Right lung (tissue), 10 donors: ENCODE results near the gene POLR2J2. TPM values are rescaled to one million over a fixed set of nuclear protein-coding genes. Genes with fewer than 3 reads are reported as not detected.
"Not testable (repeated sequence)": the region's sequence is repeated elsewhere in the genome, so short reads cannot be mapped to it uniquely, and the experiment has no call there.

Source experiments
- DNase-seq, 2 donors: peaks; one replicate each; pipeline ENCODE4 v3.0.0-alpha.2; 2013
- long read RNA-seq, 8 donors: transcript quantifications; one replicate each; lab custom pipeline, GENCODE V29; 2026
- polyA plus RNA-seq, 5 donors: library from polyadenylated mRNA; unstranded; fragments of 120-200 nt; gene quantifications; one replicate each; pipeline versions ENCODE4 v1.2.1 to v1.2.3, GENCODE V29; 2013; ENCODE audit warnings: inconsistent platforms in 1 of 5, low replicate concordance in 1 of 5; ENCODE audit not compliant: insufficient read length in 5 of 5, insufficient read depth in 1 of 5

Gene POLR2J2
- polyA plus RNA-seq, result 1 to 10 TPM in 4 of 5 donors, under 1 TPM in 1; 0.53 to 4.8 (median 2.9) TPM
- long read RNA-seq, donor 1, partial matches to known transcripts, result 0 of 3 reads
- long read RNA-seq, donor 1, other reads (novel, unspliced or antisense), result 0 of 3 reads
- long read RNA-seq, donor 2, partial matches to known transcripts, result 0 of 2 reads
- long read RNA-seq, donor 2, other reads (novel, unspliced or antisense), result 0 of 2 reads
- long read RNA-seq, donor 3, result 0 reads
- long read RNA-seq, donor 4, partial matches to known transcripts, result 0 of 1 reads
- long read RNA-seq, donor 4, other reads (novel, unspliced or antisense), result 0 of 1 reads
- long read RNA-seq, donor 5, partial matches to known transcripts, result 0 of 5 reads
- long read RNA-seq, donor 5, other reads (novel, unspliced or antisense), result 0 of 5 reads
- long read RNA-seq, donor 6, partial matches to known transcripts, result 0 of 3 reads
- long read RNA-seq, donor 6, other reads (novel, unspliced or antisense), result 0 of 3 reads
- long read RNA-seq, donor 7, partial matches to known transcripts, result 0 of 3 reads
- long read RNA-seq, donor 7, other reads (novel, unspliced or antisense), result 0 of 3 reads
- long read RNA-seq, donor 8, result 0 reads

GRCh38 chr7:102671166-102671955 lies at the start of gene POLR2J2:
Gene POLR2J2 (minus strand): TSS chr7:102671663. CDS start chr7:102671601, 62 bp downstream.
- DNase-seq, result peak in 1 of 2 donors; percentile 85

GRCh38 chr7:102718491-102718890 lies 47.0 kb upstream of the POLR2J2 start:
- DNase-seq, result not testable (repeated sequence)

DNA sequence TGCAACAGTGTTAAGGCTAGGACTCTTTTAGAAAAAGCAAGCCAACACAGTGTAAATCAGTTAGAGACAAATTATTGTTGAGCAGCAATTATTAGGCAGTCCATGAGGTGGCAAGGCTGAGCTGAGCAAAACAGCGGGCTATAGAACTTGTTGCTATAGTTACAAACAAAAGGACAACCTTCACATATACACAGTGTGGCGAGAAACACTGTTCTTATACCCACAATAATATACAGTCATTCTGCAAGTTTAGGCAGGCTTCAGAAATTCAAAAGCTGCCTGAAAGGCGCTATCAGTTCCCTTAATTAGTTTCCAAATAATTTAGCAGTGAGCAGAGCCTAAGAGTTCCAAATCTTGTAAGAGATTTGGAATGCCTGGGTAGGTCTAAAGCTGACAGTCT lies 44.3 kb upstream of the POLR2J2 start:
- peak in 1 of 2 donors; percentile 6 for DNase-seq

DNA sequence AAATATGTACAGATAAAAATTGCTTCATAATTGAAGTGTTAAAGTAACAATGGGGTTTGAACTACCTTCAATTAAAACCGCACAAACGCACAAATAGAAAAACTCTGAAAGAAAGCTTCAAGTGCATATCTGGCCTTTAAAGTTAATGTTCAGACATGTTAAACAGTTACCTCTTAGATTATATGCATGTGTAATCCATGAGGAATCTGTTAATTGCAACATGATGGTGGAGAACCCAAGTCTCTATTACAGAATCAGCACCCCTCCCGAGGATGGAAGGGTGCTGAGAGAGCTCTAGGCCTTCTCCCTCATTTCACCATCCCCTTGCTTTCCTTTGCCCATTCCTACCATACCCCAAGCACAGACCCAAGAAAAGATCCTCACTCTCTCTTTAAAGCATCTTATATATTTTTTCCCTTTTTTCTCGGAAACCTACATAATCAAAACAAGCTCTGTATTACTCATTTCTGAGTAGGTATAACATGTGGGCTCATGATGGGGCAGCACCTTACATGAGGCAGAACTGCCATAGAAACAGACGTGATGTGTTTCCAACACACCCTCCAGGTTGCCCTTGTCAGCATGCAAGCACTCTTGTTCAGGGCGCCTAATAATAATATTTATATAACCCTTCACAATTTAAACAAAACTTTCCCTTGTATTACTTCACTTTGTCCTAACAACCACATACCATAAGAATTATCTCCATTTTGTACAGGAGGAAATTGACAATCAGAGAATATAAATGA lies 43.5 kb upstream of the POLR2J2 start:
- DNase-seq, result not testable (repeated sequence)

DNA sequence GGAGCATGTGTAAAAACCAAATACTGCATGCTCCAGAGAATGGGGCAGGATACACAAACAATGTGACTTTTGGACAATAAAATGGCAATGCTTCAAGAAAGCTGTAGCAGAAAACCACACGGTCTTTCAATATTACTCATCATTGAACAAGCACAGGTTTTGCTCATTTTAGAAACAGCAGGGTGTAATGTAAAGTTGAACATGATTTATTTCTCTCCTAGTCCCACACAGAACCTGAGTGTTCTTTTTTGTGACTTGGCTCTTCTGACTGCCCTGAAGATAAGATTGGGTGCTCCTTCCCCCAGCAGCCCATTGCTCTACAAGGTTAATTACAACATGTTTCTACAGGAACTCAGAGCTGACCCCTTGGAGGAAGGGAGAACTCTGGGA lies 42.2 kb upstream of the POLR2J2 start:
- DNase-seq, result not testable (repeated sequence)

DNA sequence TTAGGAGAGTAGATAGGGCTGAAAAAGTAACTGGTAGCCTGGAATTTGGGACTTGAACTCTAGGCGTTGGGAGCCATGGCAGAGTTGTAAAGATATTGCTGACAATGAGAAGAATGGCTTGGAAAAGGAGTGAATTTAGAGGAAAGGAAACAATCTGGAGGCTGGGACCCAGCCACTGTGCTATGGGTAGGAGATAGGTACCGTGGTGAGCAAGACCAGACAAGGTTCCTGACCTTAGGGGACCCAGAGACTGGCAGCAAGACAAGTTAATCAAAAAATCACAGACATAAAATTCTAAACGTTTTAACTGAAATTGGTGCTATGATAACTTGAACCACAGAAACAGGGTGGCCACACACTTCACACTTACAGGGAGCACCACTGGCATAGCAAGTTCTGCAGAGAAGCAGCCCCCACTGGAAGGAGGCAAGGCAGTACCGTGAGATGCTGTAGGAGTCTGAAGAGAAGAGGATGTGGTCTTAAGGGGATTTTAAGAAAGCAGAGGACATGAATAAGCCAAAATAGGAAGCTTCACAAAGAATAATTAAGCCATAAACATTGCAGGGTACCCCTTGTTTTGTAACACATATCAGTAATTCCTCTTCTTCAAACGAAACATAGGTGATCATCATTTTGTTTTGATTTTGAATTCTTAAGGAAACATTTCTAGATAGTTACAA lies 41.7 kb upstream of the POLR2J2 start:
- DNase-seq, result not testable (repeated sequence)

GRCh38 chr7:102698962-102699750 lies 27.7 kb upstream of the POLR2J2 start:
- DNase-seq, result not testable (repeated sequence)

GRCh38 chr7:102697642-102698512 lies 26.4 kb upstream of the POLR2J2 start:
- not testable (repeated sequence) for DNase-seq

- DNase-seq, result not testable (repeated sequence)
Measured at GRCh38 chr7:102696009-102696408, 24.5 kb upstream of the POLR2J2 start.

- not testable (repeated sequence) for DNase-seq
Measured at GRCh38 chr7:102695033-102695552, 23.6 kb upstream of the POLR2J2 start.

DNA sequence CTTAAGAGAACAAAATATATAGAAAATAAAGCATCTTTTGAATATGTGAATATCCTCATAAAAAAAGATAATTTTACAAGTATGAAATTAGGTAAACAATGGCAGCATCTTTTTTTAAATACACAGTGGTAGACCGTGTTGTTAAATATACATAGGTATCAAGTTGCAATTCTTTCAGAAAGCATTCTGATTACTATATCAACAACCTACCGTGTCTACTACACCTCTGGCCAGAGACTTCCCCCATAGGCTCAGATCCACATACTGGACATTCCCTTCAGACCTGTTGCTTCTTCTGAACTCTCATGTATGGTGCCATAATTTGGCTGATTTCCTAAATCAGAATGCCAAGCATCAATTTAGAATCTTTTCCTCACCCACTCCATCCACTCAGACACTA lies 22.5 kb upstream of the POLR2J2 start:
- not testable (repeated sequence) for DNase-seq

DNA sequence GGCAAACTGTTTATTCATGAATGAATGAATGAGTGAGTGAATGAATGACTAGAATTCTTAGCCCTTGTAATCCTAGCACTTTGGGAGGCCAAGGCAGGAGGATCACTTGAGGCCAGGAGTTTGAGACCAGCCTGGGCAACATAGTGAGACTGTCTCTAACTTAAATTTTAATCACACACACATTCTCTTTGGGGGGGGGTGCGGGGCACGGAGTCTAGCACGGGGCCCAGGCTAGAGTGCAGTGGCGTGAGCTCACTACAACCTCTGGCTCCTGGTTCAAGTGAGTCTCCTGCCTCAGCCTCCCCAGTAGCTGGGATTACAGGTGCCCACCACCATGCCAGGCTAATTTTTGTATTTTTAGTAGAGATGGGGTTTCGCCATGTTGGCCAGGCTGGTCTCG lies 19.1 kb upstream of the POLR2J2 start:
- DNase-seq, result not testable (repeated sequence)

DNA sequence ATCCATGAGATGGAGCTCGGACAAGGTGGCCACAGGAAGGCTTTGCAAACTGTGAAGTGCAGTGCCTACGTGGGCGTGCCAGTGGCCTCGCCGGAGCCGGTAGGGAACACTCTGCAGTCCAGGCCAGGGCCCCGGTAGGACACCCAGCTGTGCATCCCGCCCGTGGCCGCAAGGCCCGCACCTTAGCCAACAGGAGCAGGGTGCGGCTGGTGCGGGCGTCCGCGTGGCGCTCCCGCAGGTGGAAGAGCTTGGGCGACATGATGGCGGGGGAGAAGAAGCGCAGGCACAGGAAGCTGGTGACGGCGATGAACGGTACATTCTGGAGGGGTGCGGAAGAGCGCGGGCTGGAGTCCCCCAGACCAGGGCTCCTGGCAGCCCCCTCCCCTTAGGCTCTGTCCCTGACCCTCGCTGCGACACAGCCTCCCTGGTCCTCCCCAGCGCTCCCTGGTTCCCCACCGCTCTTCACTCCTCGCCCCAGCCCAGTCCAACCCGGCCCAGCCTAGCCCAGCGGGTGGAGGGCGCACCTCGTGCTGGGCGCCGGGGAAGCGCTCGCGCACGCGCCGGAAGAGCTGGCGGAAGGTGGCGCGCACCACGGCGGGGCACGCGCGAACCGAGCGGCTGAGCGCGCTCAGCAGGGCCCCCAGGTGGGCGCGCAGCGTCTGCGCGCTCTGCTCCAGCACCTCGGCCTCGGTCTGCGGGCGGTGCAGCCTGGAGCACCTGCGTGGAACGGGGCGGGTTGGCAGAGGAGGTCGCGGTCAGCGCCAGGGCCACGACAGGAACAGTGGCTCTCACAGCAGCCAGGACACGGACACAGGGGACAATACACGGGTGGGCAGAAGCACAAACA lies 18.2 kb upstream of the POLR2J2 start:
- not testable (repeated sequence) for DNase-seq

GRCh38 chr7:102688299-102689036 lies 17.0 kb upstream of the POLR2J2 start:
- DNase-seq, result not testable (repeated sequence)

DNA sequence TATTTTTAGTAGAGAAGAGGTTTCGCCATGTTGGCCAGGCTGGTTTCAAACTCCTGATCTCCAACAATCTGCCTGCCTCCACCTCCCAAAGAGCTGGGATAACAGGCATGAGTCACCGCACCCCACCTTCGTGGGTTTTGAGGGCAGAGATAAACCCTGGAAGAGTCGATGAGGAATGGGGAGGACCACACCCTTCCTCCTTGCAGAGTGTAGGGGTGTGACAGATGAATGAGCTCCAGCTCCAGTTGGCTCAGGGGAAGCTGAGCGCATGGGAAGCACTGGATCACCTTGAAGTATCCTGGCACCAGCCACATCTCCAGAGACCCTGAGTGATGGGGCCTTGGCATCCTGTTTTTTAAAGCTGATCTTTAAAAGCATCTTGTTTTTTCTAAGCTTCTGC lies 11.1 kb upstream of the POLR2J2 start:
- not testable (repeated sequence) for DNase-seq

- DNase-seq, result not testable (repeated sequence)
Measured at GRCh38 chr7:102680780-102681179, 9.3 kb upstream of the POLR2J2 start.

DNA sequence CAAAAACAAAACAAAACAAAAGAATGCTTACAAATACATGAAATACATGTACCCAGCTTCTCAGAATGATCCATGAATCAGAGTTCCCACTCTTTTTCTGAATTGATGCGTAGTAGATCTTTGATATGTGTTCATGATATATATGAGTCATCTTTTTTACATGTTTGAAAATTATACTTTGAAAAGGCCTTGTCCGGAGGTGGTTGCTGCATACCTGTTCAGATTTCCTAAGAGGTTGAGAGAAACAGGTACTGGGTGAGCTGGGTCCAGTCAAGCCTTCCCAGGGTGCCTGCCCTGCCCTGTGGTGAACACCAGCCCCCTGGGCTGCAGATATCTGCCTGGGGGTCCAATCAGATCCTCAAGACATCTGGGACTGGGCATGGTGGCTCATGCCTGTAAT lies 4.1 kb upstream of the POLR2J2 start:
- DNase-seq, result not testable (repeated sequence)
